Measurements from ENCODE around the gene KIF19. TPM values are rescaled to one million over a fixed set of nuclear protein-coding genes. Genes with fewer than 3 reads are reported as not detected.
A peak's percentile ranks its signal among the peaks of the same experiment; 100 is the strongest.

The KIF19 gene
- total and polyA plus RNA-seq, 8 donors = 0.20 to 44.3 (median 0.58) TPM; not detected in 3

DNA sequence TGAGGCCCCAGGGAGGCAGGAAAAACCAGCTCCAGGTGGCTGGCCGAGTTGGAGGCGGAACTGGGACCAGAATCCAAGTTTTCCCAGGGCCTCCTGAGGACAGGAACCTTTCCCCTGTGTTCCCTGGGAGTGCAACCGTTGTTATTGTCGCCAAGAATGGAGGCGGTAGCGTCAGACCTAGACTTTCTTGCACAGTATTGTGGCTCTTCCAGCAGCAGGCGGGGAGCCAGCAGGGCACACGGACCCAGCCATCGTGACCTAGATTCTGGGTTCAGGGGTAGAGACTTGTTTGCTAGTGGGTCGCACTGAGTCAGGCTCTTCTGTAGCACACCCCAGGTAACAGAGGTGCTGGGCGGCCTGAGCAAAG lies 667 bp upstream of the KIF19 start:
- intact Hi-C loops (cut with DNase I; ENCODE audit: low total_unique reads) = no loop called here
- TF ChIP-seq, protein P1, sequence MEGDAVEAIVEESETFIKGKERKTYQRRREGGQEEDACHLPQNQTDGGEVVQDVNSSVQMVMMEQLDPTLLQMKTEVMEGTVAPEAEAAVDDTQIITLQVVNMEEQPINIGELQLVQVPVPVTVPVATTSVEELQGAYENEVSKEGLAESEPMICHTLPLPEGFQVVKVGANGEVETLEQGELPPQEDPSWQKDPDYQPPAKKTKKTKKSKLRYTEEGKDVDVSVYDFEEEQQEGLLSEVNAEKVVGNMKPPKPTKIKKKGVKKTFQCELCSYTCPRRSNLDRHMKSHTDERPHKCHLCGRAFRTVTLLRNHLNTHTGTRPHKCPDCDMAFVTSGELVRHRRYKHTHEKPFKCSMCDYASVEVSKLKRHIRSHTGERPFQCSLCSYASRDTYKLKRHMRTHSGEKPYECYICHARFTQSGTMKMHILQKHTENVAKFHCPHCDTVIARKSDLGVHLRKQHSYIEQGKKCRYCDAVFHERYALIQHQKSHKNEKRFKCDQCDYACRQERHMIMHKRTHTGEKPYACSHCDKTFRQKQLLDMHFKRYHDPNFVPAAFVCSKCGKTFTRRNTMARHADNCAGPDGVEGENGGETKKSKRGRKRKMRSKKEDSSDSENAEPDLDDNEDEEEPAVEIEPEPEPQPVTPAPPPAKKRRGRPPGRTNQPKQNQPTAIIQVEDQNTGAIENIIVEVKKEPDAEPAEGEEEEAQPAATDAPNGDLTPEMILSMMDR (IDR thresholded peaks at IDR 0.05) = no peak
- TF ChIP-seq POLR2A (IDR thresholded peaks at IDR 0.05) (no peak), POLR2AphosphoS5 (IDR thresholded peaks at IDR 0.05) (no peak), EP300 (IDR thresholded peaks at IDR 0.05) (no peak)
- DNase-seq = no peak
- peaks cover 0 to 48% (median 29%) of the 10 kb centered on the region in 3 donors for H3K27me3 ChIP-seq
- peak overlapping the region in 3 of 4 donors; percentile 40 to 51 (median 44) for H3K4me3 ChIP-seq
- peak overlapping the region in 2 of 5 donors; percentile 18 to 22 for H3K27ac ChIP-seq
- H3K9me3 ChIP-seq = no peaks in the 10 kb centered on the region
- WGBS, 5 donors = 22 to 32% (median 27%) methylated on average over 10 to 11 of the region's 11 CpGs
- peaks cover 14 to 24% (median 18%) of the 10 kb centered on the region in 4 donors for H3K4me1 ChIP-seq
- no peaks in the 10 kb centered on the region for H3K36me3 ChIP-seq

DNA sequence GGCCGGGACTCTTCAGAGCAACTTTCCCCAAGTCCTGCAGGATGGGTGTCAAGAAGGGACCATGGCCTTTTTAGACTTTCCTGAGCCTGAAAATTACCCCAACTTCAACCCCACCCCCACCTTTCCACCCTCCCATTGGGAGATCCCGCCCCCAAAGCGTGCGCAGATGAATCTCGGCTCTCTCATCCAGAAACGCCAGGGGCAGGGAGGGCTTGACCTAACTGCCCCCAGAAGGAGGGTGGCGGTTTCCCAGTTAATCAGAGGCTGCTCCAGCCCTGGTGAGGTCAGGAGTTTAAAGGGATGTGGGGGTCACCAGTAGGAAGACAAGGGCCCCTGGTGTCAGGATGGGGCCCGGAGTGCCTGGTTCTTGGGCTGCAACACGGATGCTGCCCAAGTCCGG lies 480 bp downstream of the KIF19 start:
- Histone ChIP-seq H3K27ac (no peak overlapping the region), H3K4me1 (peaks cover 14 to 24% (median 18%) of the 10 kb centered on the region in 4 donors), H3K27me3 (peaks cover 0 to 58% (median 29%) of the 10 kb centered on the region in 3 donors), H3K9me3 (no peaks in the 10 kb centered on the region), H3K4me3 (peak overlapping the region; percentile 40 to 51 (median 42)), H3K36me3 (no peaks in the 10 kb centered on the region)
- DNase-seq = no peak
- 18 to 31% (median 25%) methylated on average over 9 to 10 of the region's 10 CpGs for WGBS, 5 donors
- intact Hi-C loops (cut with DNase I; ENCODE audit: low total_unique reads) = no loop called here
- TF ChIP-seq EP300 (IDR thresholded peaks at IDR 0.05) = no peak
- TF ChIP-seq, protein P1 (IDR thresholded peaks at IDR 0.05) = no peak
- TF ChIP-seq POLR2AphosphoS5 (IDR thresholded peaks at IDR 0.05) = no peak
- no peak for TF ChIP-seq POLR2A (IDR thresholded peaks at IDR 0.05)

DNA sequence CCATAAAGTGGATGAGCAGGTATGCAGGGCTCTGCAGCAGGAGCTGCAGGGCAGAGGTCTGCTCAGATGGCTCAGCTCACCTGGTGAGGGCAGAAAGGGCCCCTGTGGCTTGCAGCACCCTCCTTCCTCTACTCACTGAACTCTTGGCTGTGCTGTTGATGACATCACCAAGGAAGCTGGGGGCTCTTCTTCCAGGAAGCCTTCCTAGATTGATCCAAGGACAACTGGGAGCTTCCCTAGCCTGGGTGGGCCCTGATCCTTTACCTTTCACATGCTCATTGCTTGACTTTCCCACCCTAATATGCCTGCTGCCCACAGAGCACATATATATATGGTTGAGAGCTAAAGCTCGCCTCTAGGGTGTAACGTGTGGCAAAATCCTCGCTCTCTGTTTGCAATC lies 2.5 kb downstream of the KIF19 start:
- TF ChIP-seq EP300 (IDR thresholded peaks at IDR 0.05) = no peak
- TF ChIP-seq, protein P1 (IDR thresholded peaks at IDR 0.05) = no peak
- TF ChIP-seq POLR2AphosphoS5 (IDR thresholded peaks at IDR 0.05) = no peak
- TF ChIP-seq POLR2A (IDR thresholded peaks at IDR 0.05) = no peak
- intact Hi-C loops (cut with DNase I; ENCODE audit: low total_unique reads) = no loop called here
- peaks cover 0 to 61% (median 32%) of the 10 kb centered on the region in 3 donors for H3K27me3 ChIP-seq
- no peaks in the 10 kb centered on the region for H3K9me3 ChIP-seq
- 91 to 95% (median 93%) methylated on average over 3 of the region's 3 CpGs for WGBS, 5 donors
- peaks cover 14 to 24% (median 18%) of the 10 kb centered on the region in 4 donors for H3K4me1 ChIP-seq
- H3K4me3 ChIP-seq = no peak overlapping the region
- H3K36me3 ChIP-seq = no peaks in the 10 kb centered on the region
- no peak for DNase-seq
- H3K27ac ChIP-seq = no peak overlapping the region

DNA sequence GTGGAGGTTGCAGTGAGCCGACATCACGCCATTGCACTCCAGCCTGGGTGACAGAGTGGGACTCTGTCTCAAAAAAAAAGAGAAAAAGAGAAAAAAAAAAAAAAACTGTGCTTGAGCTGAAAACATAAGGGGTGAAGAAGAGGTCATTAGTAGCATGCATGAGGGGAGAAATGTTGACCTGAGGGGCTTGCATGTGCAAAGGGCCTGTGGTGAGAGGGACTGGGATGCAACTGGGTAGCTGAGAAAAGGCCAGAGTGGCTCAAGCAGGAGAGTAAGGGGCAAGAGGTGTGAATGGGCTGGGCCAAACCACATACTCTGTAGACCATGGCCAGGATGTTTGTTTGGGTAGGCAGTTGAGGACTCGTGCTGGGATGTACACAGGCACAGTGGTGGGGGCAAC lies 3.4 kb downstream of the KIF19 start:
- DNase-seq = no peak
- H3K36me3 ChIP-seq = no peaks in the 10 kb centered on the region
- intact Hi-C loops (cut with DNase I; ENCODE audit: low total_unique reads) = no loop called here
- WGBS, 5 donors = 58 to 81% (median 68%) methylated on average over 3 of the region's 3 CpGs
- H3K27me3 ChIP-seq = peaks cover 0 to 61% (median 32%) of the 10 kb centered on the region in 3 donors
- no peak overlapping the region for H3K4me3 ChIP-seq
- H3K4me1 ChIP-seq = peaks cover 14 to 24% (median 18%) of the 10 kb centered on the region in 4 donors
- TF ChIP-seq EP300 (IDR thresholded peaks at IDR 0.05) (no peak), POLR2A (IDR thresholded peaks at IDR 0.05) (no peak), POLR2AphosphoS5 (IDR thresholded peaks at IDR 0.05) (no peak)
- TF ChIP-seq, protein P1 (IDR thresholded peaks at IDR 0.05) = no peak
- H3K9me3 ChIP-seq = peaks cover 0 to 5% (median 0%) of the 10 kb centered on the region in 4 donors
- no peak overlapping the region for H3K27ac ChIP-seq

Data from stomach (tissue), 9 donors.